H9 (cell line): Measurements from ENCODE around the gene PAK2. TPM values are rescaled to one million over a fixed set of nuclear protein-coding genes. Genes with fewer than 3 reads are reported as not detected.

Source experiments
- DNase-seq: peaks from one replicate; pipeline ENCODE4 v3.0.0-alpha.2; 2017
- H2AFZ ChIP-seq: one replicate; pipeline ENCODE4 v1.6.1; 2013; ENCODE audit warnings: mild to moderate bottlenecking, low read length, control low read depth, moderate library complexity
- H2AK5ac ChIP-seq: 2 replicates; pipeline ENCODE4 v1.6.1; 2013; ENCODE audit warnings: low read length, control low read depth, mixed read lengths; ENCODE audit not compliant: insufficient read length
- H2BK120ac ChIP-seq: one replicate; pipeline ENCODE4 v1.6.1; 2013; ENCODE audit warnings: low read depth, mild to moderate bottlenecking, low read length, control low read depth, inconsistent platforms; ENCODE audit not compliant: poor library complexity, severe bottlenecking
- H2BK12ac ChIP-seq: 2 replicates; pipeline ENCODE4 v1.6.1; 2013; ENCODE audit warnings: low read length, control low read depth, mixed read lengths, low read depth; ENCODE audit not compliant: insufficient read length
- H2BK15ac ChIP-seq: 2 replicates; pipeline ENCODE4 v1.6.1; 2013; ENCODE audit warnings: low read depth, low read length, control low read depth
- H2BK20ac ChIP-seq: one replicate; pipeline ENCODE4 v1.6.1; 2013; ENCODE audit warnings: low read depth, mild to moderate bottlenecking, low read length, control low read depth, inconsistent platforms; ENCODE audit not compliant: poor library complexity, severe bottlenecking
- H2BK5ac ChIP-seq: 2 replicates; pipeline ENCODE4 v1.6.1; 2013; ENCODE audit warnings: low read length, control low read depth, mixed read lengths; ENCODE audit not compliant: insufficient read length
- H3K14ac ChIP-seq: 2 replicates; pipeline ENCODE4 v1.6.1; 2013; ENCODE audit warnings: low read length, control low read depth; ENCODE audit not compliant: insufficient read depth
- H3K18ac ChIP-seq: 2 replicates; pipeline ENCODE4 v1.6.1; 2013; ENCODE audit warnings: low read depth, mild to moderate bottlenecking, mixed read lengths, low read length, control low read depth; ENCODE audit not compliant: insufficient read length
- H3K23ac ChIP-seq: 2 replicates; pipeline ENCODE4 v1.6.1; 2013; ENCODE audit warnings: low read length, control low read depth, mixed read lengths, low read depth; ENCODE audit not compliant: insufficient read length
- H3K23me2 ChIP-seq: 2 replicates; pipeline ENCODE4 v1.6.1; 2013; ENCODE audit warnings: low read depth, mild to moderate bottlenecking, mixed read lengths, low read length, control low read depth; ENCODE audit not compliant: insufficient read length, poor library complexity, severe bottlenecking
- H3K27ac ChIP-seq: 2 replicates; pipeline ENCODE4 v1.5.1; 2013; ENCODE audit warnings: low read length, control low read depth, mixed read lengths, low read depth; ENCODE audit not compliant: insufficient read length
- H3K27me3 ChIP-seq: 2 replicates; pipeline ENCODE4 v1.6.1; 2013; ENCODE audit warnings: low read length, control low read depth, inconsistent platforms; ENCODE audit not compliant: insufficient read depth
- H3K4ac ChIP-seq: 2 replicates; pipeline ENCODE4 v1.6.1; 2013; ENCODE audit warnings: low read depth, mild to moderate bottlenecking, control low read depth, inconsistent platforms, low read length, moderate library complexity
- H3K4me1 ChIP-seq: 2 replicates; pipeline ENCODE4 v1.6.1; 2013; ENCODE audit warnings: low read length, control low read depth, inconsistent platforms; ENCODE audit not compliant: insufficient read depth
- H3K4me2 ChIP-seq: 2 replicates; pipeline ENCODE4 v1.6.1; 2013; ENCODE audit warnings: low read length, control low read depth, mixed read lengths; ENCODE audit not compliant: insufficient read length, insufficient read depth
- H3K56ac ChIP-seq: 2 replicates; pipeline ENCODE4 v1.6.1; 2013; ENCODE audit warnings: low read depth, mild to moderate bottlenecking, mixed read lengths, low read length, control low read depth; ENCODE audit not compliant: insufficient read length
- H3K79me1 ChIP-seq: 2 replicates; pipeline ENCODE4 v1.6.1; 2013; ENCODE audit warnings: low read depth, mild to moderate bottlenecking, moderate library complexity, low read length, control low read depth, inconsistent platforms; ENCODE audit not compliant: insufficient read depth, poor library complexity, severe bottlenecking
- H3K79me2 ChIP-seq: 2 replicates; pipeline ENCODE4 v1.6.1; 2013; ENCODE audit warnings: low read length, control low read depth, inconsistent platforms; ENCODE audit not compliant: insufficient read depth
- H3K9ac ChIP-seq: 2 replicates; pipeline ENCODE4 v1.6.1; 2013; ENCODE audit warnings: low read length, control low read depth, mixed read lengths; ENCODE audit not compliant: insufficient read length; ENCODE audit errors: extremely low read depth
- H3K9me3 ChIP-seq: one replicate; pipeline ENCODE4 v1.6.1; 2013; ENCODE audit warnings: low read depth, low read length, inconsistent platforms; ENCODE audit not compliant: control insufficient read depth
- H3T11ph ChIP-seq: one replicate; pipeline ENCODE4 v1.6.1; 2013; ENCODE audit warnings: mild to moderate bottlenecking, low read length, control low read depth, inconsistent platforms
- H4K20me1 ChIP-seq: one replicate; pipeline ENCODE4 v1.6.1; 2013; ENCODE audit not compliant: control insufficient read depth, insufficient read length, insufficient read depth
- H4K5ac ChIP-seq: 2 replicates; pipeline ENCODE4 v1.6.1; 2013; ENCODE audit warnings: low read depth, mild to moderate bottlenecking, mixed read lengths, low read length, control low read depth; ENCODE audit not compliant: insufficient read length
- H4K8ac ChIP-seq: replicated peaks from 2 replicates; pipeline ENCODE4 v1.6.1; 2013; ENCODE audit warnings: low read length, control low read depth, mixed read lengths, low read depth; ENCODE audit not compliant: insufficient read length
- H4K91ac ChIP-seq: 2 replicates; pipeline ENCODE4 v1.6.1; 2013; ENCODE audit warnings: low read depth, mild to moderate bottlenecking, moderate library complexity, mixed read lengths, low read length, control low read depth; ENCODE audit not compliant: insufficient read length
- H3K27ac Mint-ChIP-seq, 3 experiments: 2 replicates in 2 of 3; 3 replicates in 1 of 3; pipeline ENCODE4 v1.8.0; 2020 to 2021; ENCODE audit warnings: mixed read lengths in 3 of 3, mild to moderate bottlenecking in 1 of 3, moderate library complexity in 1 of 3
- H3K27me3 Mint-ChIP-seq: 2 replicates; pipeline ENCODE4 v1.8.0; 2021; ENCODE audit warnings: low read depth, mild to moderate bottlenecking, moderate library complexity, mixed read lengths
- H3K36me3 Mint-ChIP-seq, 3 experiments: 2 replicates in 2 of 3; 3 replicates in 1 of 3; pipeline ENCODE4 v1.8.0; 2020 to 2021; ENCODE audit warnings: low read depth in 3 of 3, mixed read lengths in 3 of 3; ENCODE audit not compliant: insufficient read depth in 1 of 3
- H3K4me1 Mint-ChIP-seq, 2 experiments: 2 replicates each; pipeline ENCODE4 v1.8.0; 2020; ENCODE audit warnings: mixed read lengths in 2 of 2
- H3K4me3 Mint-ChIP-seq, 2 experiments: 2 replicates in 1 of 2; 3 replicates in 1 of 2; pipeline ENCODE4 v1.8.0; 2020 to 2021; ENCODE audit warnings: mild to moderate bottlenecking in 2 of 2, mixed read lengths in 2 of 2, moderate library complexity in 1 of 2
- H3K9me3 Mint-ChIP-seq, 2 experiments: 2 replicates in 1 of 2; 3 replicates in 1 of 2; pipeline ENCODE4 v1.8.0; 2020; ENCODE audit warnings: mild to moderate bottlenecking in 2 of 2, mixed read lengths in 2 of 2, moderate library complexity in 1 of 2
- WGBS: extraction: QIAGEN DNeasy Blood & Tissue Kit; methylation state at CpG from one replicate; pipeline ENCODE4 v1.1.7; 2013; ENCODE audit warnings: missing lambda C conversion rate, low lambda C conversion rate, mixed read lengths; ENCODE audit not compliant: insufficient read length; ENCODE audit errors: extremely low coverage; 5-methylcytosine and 5-hydroxymethylcytosine counted together
- total RNA-seq: library from RNA; stranded (reverse); gene quantifications from 2 replicates; pipeline ENCODE4 v1.2.1, GENCODE V29; 2021
- TF ChIP-seq, protein P1 (sequence below): fragments of 200-600 bp; sonication (generic); conservative IDR thresholded peaks from 3 replicates; pipeline ENCODE4 v1.8.0; 2021; ENCODE audit warnings: antibody characterized with exemption, mild to moderate bottlenecking

PAK2 gene
- total RNA-seq, 1 experiment from 2014 or later, result 65.7 TPM

DNA sequence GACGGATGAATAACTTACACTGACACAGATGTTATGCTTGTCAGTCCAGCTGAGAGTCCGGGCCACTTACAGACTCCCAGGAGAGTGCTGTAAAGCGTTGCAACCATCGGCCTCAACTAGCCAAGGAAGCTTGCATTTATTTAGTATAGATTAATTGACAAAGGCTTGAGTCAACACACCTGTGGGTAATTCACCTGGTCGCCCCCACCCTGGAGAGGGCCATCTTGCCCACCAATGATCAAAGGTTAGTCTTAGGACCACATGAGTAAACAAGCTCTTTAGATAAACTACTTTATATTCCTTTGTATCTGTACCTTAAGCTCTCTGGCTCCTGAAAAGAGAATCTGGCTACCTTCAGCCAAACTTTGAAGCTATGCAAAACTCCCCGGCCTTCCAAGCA lies 51.0 kb downstream of the PAK2 start:
- H2BK120ac ChIP-seq, result no peak overlapping the region
- H2BK5ac ChIP-seq, result no peak overlapping the region
- no peak overlapping the region for H2AK5ac ChIP-seq
- H4K91ac ChIP-seq, result no peak overlapping the region
- H3K56ac ChIP-seq, result no peak overlapping the region
- H4K8ac ChIP-seq, result no peak overlapping the region
- H4K5ac ChIP-seq, result no peak overlapping the region
- DNase-seq, result no peak
- H3K27me3 Mint-ChIP-seq, result no peaks in the 10 kb centered on the region
- H3K4me3 Mint-ChIP-seq, result no peak overlapping the region
- H3K27ac ChIP-seq, result no peak overlapping the region
- H3K9me3 ChIP-seq, result peaks cover 12% of the 10 kb centered on the region
- H3K27ac Mint-ChIP-seq, result peak overlapping the region in 1 of 3 experiments; percentile 44; a peak in 1 of 7 replicates
- peaks cover 31 to 35% of the 10 kb centered on the region in 2 experiments for H3K4me1 Mint-ChIP-seq
- H2AFZ ChIP-seq, result no peak overlapping the region
- no peak overlapping the region for H3T11ph ChIP-seq
- no peak overlapping the region for H2BK20ac ChIP-seq
- H2BK15ac ChIP-seq, result no peak overlapping the region
- H3K4ac ChIP-seq, result no peak overlapping the region
- peaks cover 12% of the 10 kb centered on the region; the same call in 1 of the 2 replicates for H3K79me2 ChIP-seq
- H3K27me3 ChIP-seq, result no peaks in the 10 kb centered on the region
- H4K20me1 ChIP-seq, result no peaks in the 10 kb centered on the region
- H3K4me1 ChIP-seq, result 0 out of 2 replicates have a peak, but pooled peaks cover 10% of the 10 kb centered on the region
- H3K18ac ChIP-seq, result no peak overlapping the region
- peaks cover 18 to 27% of the 10 kb centered on the region in 2 experiments for H3K9me3 Mint-ChIP-seq
- no peak overlapping the region for H2BK12ac ChIP-seq
- TF ChIP-seq, protein P1, sequence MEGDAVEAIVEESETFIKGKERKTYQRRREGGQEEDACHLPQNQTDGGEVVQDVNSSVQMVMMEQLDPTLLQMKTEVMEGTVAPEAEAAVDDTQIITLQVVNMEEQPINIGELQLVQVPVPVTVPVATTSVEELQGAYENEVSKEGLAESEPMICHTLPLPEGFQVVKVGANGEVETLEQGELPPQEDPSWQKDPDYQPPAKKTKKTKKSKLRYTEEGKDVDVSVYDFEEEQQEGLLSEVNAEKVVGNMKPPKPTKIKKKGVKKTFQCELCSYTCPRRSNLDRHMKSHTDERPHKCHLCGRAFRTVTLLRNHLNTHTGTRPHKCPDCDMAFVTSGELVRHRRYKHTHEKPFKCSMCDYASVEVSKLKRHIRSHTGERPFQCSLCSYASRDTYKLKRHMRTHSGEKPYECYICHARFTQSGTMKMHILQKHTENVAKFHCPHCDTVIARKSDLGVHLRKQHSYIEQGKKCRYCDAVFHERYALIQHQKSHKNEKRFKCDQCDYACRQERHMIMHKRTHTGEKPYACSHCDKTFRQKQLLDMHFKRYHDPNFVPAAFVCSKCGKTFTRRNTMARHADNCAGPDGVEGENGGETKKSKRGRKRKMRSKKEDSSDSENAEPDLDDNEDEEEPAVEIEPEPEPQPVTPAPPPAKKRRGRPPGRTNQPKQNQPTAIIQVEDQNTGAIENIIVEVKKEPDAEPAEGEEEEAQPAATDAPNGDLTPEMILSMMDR, result no peak
- no peak overlapping the region for H3K23ac ChIP-seq
- no peak overlapping the region for H3K14ac ChIP-seq
- peaks cover 60 to 64% (median 62%) of the 10 kb centered on the region in 3 experiments for H3K36me3 Mint-ChIP-seq
- no peaks in the 10 kb centered on the region for H3K23me2 ChIP-seq
- no peak overlapping the region for H3K4me2 ChIP-seq
- H3K9ac ChIP-seq, result no peak overlapping the region
- peaks cover 16% of the 10 kb centered on the region for H3K79me1 ChIP-seq
- no CpG with 5 or more reads among the region's 6 CpGs for WGBS
